NCI-H526 treated with DMSO at 0.1 percent for 48 hours (cell line): Measurements from ENCODE around the gene PKD1.

Source experiments
- DNase-seq: peaks from one replicate; lab custom pipeline; 2025; lab: John Stamatoyannopoulos, UW

PKD1 gene

DNA sequence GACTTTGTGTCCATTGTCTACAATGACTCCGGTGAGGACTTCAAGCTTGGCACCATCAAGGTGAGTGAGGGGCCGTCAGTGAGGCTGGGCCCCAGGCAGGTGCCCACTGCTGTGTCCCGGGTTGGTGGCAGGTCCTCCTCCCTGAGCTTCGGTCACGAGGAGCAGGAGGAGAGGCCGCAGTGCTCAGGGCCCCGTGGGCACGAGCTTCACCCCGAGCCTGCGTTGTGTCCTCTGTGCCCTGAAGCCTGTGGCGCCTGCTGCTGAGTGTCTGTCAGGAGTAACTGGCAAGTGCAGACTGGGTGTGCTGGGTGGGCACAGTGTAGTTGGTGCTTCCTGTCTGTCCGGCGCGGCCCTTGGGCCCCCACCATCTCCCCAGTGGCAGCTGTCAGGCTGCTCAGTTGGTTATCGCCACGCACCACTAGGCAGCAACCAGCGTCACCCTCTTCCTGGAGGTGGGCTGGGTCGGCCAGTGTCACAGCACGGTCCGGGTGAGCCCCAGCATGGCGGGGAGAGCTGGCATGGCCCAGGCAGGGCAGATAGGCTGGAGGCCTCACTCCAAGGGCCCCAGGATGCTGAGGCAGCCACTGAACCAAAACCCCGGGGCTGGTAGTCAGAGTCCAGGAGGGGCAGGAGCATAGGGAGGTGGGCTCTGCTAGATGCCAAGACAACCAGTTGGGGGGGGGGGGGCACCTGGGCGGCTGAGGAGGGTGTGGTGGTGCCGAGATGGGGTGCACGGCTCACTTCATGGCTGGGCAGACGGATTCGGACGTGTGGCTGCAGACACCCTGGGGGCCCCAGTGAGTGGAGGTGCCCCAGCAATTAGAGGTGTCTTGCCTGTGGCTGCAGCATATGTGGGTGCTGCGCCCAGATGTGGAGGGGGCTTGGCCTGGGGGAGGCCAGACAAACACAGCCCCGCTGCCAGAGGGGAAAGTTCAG, 48.6 kb downstream of the PKD1 start:
- DNase-seq: no peak

DNA sequence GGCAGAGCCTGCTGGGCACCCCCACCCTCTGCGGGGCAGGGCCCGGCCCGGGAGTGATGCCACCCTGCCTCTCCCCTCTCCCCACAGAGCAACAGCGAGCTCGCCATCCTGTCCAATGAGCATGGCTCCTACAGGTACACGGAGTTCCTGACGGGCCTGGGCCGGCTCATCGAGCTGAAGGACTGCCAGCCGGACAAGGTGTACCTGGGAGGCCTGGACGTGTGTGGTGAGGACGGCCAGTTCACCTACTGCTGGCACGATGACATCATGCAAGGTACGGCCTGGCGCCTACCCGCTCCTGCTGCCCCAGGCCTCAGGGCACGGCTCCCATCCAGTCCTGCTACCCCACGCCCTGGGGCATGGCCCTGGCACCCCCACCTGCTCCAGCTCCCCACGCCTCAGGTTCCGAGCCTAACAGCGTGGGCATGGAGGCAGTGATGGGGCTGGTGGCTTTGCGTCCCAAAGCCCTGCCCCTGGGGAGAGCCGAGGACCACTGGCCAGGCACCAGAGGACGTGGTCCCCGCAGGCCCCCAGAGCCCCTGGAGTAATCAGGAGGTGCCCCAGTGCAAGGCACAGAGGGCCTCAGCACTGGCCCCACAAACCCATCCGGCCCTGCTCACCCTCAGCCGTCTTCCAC, 49.5 kb downstream of the PKD1 start:
- DNase-seq: no peak

DNA sequence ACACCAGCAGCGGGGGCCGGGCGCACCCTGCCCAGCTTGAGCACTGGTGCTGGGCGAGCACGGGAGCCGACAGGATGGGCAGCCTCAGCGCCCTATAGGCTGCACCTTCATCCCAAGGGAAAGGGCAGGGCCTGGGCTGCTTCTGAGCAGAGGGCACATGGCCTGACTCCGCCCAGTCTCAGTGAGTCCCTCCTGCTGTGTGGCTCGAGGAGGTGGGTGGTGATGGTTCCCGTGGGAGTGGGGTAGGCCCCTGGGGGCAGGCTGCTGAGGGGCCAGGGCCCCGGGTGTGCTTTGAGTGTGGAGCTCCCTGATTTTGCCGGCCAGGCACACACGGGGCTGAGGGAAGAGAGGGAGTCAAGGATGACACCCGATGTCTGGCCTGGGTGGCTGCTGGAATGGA, 50.0 kb downstream of the PKD1 start:
- no peak for DNase-seq

DNA sequence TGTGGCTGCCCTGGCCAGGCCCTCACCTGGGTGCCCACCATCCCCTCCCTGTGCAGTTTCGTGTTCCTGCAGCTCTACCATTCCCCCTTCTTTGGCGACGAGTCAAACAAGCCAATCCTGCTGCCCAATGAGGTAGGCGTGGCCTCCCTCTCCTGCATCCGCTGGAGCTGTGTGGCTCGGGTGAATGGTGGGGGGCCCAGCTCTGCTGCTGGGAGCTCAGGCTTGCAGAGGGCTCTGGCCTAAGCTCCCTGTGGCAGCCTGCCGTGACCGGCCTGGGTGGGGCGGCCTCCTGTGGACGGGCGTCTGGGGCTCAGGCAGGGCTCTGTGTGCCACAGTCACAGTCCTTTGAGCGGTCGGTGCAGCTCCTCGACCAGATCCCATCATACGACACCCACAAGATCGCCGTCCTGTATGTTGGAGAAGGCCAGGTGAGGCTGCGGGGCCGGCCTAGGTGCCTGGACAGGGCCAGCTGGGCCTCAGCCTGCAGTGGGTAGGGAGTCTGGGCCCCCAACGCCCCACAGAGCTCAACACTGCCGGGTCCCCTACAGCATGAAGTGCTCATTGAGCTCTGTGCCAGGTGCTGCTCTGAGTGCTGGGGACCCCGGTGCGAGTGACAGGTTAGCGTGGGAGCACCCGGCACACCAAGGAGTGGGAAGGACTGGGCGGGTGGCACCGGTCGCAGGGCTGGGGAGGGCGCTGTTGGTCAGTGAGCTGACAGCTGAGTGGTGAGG, 50.6 kb downstream of the PKD1 start:
- DNase-seq: no peak

DNA sequence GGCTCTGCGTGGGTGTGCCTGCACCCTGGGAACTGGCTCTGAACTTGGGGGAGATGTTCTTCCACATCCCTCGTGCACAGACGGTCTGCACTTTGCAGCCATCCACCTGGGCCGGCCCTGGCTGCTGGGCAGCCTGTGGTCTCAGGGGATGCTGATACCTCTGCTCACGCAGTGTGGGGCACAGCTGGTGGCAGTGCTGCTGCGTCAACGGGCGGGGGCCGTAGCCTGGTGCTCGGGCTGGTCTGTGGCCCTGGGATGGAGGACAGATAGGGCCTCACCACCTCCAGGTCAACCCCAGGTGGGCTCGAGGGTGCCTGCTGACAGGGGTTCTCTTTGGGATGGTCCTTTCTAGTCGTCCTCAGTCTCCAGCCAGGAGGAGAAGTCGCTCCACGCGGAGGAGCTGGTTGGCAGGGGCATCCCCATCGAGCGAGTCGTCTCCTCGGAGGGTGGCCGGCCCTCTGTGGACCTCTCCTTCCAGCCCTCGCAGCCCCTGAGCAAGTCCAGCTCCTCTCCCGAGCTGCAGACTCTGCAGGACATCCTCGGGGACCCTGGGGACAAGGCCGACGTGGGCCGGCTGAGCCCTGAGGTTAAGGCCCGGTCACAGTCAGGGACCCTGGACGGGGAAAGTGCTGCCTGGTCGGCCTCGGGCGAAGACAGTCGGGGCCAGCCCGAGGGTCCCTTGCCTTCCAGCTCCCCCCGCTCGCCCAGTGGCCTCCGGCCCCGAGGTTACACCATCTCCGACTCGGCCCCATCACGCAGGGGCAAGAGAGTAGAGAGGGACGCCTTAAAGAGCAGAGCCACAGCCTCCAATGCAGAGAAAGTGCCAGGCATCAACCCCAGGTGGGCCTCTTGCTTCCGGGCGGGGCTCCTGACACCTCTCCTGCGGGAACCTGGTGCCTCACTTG, 51.6 kb downstream of the PKD1 start:
- DNase-seq: no peak

DNA sequence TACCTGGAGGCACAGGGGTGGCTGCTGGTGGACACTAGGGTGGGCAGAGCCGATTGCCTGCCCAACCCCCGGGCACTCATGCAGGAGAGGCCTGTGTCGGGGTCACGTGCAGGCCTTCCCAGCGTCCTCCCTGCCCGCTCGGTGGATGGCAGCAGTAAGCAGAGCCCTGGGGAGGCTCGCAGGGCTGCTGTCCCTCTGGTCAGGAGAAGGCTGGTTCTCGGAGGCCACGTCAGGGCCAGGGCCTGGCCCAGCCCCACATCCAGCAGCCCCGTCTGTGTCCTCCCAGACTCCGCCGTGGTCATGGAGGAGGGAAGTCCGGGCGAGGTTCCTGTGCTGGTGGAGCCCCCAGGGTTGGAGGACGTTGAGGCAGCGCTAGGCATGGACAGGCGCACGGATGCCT, 52.3 kb downstream of the PKD1 start:
- no peak for DNase-seq

DNA sequence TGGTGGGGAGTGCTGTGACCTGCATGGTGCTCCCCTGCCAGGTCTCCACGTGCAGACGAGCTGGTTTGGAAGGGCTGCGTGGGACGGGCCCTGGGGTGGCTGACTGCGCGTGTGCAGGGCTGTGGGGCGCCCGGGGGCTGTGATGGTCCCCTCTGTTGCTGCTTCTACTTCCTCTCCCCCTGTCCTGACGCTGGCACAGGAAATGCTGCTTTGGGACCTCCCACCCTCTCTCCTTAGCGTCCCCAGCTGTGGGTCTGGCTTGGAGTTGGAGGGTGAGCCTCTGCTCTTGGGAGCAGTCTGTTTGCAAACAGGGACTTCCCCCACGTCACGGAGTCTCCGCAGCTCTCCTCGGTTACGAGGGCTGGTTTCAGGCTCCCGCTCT, 52.7 kb downstream of the PKD1 start:
- no peak for DNase-seq

DNA sequence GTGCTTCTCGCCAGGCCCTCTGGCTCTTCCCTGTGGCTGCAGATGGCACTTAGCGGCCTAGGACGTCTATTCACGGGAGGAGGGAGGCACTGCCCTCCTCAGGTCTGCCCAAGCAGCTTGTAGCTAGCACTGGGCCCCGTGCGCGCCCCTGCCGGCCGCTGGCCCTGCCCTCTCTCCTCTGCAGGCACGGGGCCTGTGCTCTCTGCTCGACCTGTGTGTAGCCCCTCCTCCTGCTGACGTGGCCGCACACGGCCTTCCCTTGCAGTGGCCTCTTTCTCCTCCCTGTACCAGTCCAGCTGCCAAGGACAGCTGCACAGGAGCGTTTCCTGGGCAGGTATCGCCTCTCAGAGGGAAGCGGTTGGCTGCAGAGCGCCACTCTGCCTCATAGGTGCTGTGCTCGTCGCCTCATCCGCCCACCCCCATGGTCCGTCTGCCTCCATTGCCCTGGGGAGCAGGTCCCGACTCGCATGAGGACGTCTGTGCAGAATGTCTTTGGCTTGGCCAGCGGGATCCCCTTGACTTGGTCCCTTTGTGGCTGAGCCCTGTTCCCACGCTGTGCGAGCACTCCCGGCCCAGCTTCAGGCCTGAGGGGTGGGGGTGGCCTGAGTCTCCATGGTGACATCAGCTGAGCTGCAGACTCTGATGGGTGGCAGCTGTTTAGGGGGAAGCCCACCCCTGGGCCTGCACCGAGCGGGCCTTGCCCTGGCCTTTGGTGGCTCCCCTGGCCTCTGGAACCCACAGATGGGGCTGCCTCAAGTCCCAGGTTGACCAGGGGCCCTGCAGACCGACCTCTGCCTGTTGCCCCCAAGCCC, 53.3 kb downstream of the PKD1 start:
- no peak for DNase-seq

DNA sequence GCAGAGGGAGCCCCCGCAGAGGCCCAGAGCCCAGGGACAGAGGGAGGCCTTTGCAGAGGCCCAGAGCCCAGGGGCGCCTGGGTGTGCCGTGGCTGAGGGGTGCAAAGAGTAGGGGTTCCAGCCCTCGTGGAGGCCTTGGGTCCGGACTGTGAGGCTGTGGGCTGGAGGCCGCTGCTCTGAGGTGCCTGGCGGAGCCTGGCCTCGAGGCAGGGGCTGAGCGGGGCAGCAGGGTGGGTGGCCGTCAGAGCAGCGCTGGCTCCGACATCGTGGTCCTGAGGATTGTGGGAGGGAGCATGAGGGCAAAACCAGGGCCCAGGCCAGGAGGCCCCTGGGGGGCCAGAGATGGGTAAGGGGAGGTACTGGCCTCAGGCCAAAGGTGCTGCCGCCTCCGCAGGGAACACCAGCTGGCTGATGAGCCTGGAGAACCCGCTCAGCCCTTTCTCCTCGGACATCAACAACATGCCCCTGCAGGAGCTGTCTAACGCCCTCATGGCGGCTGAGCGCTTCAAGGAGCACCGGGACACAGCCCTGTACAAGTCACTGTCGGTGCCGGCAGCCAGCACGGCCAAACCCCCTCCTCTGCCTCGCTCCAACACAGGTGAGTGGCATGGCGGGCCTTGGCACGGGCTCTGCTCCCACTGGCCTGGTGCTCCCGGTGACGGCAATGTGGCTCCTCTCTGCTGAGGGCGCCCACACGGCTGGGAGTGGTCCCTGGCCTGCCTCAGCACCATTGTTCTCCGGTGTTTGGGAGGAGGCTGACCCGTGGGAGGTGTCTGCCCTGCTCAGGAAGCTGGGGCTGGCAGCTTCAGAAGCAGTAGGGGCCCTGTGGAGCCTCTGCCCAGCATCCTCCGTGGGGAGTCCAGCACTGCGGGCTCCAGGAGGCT, 54.3 kb downstream of the PKD1 start:
- no peak for DNase-seq

DNA sequence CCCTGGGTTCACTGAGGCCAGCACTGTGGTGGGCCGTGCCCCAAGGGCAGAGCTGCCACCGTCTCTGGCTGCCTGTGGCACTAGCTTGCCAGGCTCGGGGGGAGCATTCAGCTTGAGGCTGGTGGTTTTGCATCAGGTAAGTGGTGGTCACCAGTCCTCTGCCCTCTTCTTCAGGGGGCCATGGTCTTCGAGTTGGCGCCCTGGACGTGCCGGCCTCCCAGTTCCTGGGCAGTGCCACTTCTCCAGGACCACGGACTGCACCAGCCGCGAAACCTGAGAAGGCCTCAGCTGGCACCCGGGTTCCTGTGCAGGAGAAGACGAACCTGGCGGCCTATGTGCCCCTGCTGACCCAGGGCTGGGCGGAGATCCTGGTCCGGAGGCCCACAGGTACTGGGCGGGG, 55.7 kb downstream of the PKD1 start:
- no peak for DNase-seq

DNA sequence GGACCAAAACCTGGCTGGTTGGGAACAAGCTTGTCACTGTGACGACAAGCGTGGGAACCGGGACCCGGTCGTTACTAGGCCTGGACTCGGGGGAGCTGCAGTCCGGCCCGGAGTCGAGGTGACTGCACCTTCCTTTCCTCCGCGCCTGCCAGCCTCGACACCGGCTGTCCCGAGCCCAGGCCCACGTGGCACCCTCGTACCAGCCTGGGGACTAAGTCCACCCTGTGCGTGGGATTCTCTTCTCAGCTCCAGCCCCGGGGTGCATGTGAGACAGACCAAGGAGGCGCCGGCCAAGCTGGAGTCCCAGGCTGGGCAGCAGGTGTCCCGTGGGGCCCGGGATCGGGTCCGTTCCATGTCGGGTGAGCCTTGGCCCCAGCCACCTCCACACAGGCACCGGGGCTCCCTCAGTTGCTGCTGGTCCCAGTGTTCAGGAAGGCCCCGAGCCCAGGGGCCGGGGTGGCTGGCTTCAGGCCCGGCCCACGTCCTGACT, 56.3 kb downstream of the PKD1 start:
- DNase-seq: no peak

DNA sequence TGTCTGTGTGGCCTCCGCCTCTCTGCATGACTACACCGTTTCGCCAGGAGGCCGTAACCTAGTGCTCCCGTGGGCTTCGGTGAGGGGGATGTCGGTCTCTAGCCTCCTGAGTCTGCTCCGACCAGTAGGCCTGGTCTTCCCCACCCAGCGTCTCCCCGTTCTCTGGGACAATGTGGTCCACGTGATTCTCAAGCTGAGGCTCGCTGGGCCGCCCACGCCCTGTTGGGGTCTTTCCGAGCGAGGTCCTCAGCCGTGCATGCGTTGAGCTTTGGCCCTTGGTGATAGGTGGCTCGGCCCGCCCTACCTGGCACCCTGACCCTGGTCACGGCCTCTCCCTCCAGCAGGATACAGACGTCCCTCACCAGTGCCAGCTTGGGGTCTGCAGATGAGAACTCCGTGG, 57.0 kb downstream of the PKD1 start:
- no peak for DNase-seq

DNA sequence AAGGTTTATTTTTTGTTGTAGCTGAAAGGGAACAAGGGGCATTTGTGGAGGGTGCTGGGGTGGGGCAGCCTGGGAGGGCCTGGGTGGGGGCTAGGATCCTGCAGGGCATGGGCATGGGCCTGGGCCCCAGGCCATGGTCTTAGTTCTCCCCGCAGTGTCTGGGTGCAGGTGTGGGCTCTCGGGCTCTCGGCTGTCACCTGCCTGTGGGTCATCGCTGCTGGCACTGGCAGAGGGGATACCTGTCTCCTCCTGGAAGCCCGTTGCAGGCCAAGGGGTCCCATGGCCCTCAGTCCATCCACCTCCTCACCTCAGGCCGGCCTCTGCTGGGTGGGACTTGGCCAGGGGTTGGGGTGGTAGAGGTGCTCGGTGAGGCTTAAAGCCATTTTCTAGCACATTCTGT, 57.6 kb downstream of the PKD1 start:
- no peak for DNase-seq

DNA sequence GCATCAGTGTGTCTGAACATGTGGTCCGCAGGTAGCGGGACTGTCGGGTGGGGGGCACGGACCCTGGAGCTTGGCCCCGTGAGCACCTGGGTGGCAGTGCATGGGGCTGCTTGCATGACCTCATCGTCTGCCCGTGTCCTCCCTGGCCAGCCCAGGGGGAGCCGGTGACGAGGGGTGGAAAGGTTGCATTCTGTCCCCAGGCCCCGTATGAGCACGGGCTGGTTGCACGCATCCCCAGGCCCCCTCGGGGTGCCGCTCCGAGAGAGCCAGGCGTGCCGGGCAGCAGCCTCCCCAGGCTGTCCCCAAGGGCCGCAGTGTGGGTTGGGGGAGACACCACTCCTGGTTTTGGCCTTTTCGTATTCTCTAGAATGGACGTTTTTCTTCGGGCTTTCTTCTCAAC, 58.0 kb downstream of the PKD1 start:
- no peak for DNase-seq

DNA sequence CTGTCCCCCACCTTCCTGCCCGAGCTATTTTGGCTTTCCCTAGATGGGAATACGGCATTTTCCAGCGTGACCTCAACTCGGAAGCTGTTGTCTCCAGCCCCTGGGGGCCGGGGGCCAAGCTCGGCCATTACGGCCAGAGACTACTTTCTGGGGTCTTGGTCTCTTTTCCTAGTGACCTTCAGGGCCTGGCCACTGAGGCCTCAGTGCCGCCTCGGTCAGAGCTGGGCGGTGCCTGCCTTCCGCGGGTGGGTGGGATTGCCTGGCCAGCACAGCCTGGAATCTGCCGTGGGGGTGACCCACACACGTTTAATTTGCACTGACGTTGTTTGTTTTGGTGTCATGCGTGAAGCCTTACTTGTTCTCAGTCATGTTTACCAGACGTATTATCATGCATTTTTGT, 58.7 kb downstream of the PKD1 start:
- DNase-seq: no peak

DNA sequence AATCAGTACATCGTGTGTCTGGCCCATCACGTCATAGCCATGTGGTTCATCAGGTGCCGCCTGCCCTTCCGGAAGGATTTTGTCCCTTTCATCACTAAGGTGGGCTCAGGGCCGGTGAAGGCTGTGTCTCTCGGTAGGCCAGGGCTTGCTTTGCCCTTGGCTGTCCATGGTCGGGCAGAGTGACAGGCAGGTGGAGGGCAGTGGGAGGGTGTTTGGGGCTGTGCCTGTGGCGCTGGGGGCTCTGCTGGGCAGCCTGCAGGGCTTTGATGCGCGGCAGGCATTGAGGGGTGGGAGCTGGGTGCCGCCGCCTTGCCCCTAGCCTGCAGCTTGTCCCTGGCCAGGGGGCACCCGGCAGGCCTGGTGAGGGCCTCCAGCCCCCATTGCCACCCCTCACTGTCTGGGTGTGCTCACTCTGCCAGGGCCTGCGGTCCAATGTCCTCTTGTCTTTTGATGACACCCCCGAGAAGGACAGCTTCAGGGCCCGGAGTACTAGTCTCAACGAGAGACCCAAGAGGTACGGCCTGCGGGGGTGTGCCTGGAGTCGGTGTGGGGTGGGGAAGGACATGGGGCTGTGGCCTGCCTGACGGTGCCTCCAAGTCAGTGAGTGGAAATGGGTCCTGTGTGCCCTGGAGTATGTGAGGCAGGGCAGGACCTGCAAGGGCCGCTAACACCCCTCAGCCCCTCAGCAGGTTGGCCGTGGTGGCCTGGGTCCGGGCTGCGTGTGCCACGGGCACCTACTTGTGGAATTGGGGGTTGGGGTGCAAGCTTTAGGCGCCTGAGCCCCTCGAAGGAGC, 59.4 kb downstream of the PKD1 start:
- DNase-seq: no peak

DNA sequence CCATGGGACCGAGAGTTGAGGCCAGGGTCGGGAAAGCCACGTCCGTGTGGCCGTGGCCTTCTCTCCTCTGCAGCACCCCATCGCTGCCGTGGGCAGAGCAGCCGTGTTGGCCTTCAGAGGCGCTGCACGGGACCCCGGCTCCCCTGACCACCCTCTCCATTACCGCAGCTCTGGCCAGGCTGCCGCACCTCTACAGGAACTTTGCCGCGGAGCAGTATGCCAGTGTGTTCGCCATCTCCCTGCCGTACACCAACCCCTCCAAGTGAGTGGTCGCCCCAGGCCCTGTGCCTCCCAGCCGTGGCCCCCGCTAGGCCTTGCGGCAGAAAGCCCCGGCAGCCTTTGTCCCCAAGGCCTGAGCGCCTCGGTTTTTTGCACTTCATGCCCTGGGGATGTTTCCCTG, 60.1 kb downstream of the PKD1 start:
- DNase-seq: no peak

DNA sequence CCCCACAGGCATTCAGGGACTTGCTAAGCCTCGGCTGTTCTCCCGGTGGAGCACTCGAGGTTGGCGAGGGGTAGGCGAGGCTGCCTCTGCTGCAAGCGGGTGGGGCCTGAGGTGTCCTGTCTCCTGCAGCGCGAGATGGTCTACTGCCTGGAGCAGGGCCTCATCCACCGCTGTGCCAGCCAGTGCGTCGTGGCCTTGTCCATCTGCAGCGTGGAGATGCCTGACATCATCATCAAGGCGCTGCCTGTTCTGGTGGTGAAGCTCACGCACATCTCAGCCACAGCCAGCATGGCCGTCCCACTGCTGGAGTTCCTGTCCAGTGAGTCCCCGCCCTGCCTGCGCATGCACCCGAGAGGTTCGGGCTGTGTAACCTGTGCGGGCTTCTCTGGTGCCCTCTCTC, 61.6 kb downstream of the PKD1 start:
- DNase-seq: no peak

DNA sequence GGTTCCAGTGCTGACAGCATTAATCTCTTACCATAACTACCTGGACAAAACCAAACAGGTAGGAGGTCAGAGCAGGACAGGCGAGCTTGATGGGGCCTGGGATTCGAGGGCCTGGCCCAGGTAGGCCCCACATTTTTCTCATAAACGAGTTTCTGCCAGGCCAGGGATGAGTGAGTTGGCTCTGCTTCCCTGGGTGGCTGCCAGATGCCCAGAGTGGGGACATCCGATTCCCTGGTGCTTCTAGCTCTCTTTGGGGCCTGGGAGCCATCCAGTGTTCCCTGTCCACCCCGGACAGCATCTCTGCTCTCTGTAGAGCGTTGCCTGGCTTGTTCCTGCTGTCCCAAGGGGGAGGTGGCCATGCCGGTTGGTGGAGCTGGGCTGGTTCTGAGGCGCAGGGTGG, 62.8 kb downstream of the PKD1 start:
- DNase-seq: no peak
